GM18907 (cell line): ENCODE measurements around the gene GOLIM4.

Experiments used
- ATAC-seq: cut with Tn5 transposase; IDR thresholded peaks from one replicate; pipeline ENCODE4 v1.9.1; 2021; ENCODE audit warnings: mild to moderate bottlenecking, moderate library complexity; ENCODE audit not compliant: unreplicated experiment

Gene GOLIM4

DNA sequence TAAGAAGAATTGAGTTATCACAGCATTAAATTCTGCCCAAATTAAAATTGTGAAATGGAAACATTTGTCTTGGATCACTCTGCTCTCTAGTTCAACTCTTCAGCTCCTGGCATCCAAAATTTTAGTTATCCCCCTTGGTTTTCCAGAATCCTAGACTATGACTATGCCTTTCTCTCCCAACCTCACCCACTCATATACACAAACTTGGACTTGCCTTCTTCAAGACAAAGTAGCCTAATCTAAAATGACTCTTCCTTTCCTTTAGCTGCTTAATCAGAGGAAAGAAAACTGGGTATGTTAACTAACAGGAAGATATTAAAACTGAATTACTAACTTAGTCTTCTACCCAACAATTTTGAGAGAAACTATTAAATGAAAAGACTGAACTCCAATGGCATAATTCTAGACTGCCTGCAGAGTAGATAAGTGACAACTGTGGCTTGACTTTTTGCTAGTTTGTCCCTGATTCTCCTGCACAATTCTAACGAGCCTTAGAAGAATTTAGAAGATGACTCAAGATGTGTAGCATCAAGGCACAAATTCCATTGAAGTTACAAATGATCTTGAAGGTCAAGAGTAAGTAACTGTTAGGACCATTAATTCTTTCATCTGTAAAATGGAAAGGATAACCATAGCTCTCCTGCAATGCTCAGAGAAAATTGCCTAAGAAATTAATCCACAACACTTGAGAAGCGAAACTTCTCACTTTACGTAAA is 5.2 kb upstream of the GOLIM4 start:
- no peak for ATAC-seq

DNA sequence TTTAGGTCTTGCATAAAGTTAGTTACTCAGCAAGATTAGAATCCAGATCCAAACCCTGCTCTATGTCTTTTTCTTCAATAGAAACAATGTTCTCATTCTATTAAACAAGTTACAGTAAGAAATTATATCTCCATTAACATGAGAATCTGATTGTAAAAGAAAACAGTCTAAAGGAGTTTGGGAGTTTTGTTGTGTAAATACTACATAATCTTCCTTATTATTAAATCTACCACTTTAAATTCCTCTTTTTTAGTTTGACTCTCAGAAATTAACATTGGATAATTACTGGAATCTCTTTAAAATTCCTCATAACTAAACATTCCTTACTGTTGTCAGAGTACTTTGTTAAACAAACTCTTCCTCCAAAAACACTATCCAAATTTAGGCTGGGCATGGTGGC is 1.7 kb upstream of the GOLIM4 start:
- ATAC-seq: no peak

DNA sequence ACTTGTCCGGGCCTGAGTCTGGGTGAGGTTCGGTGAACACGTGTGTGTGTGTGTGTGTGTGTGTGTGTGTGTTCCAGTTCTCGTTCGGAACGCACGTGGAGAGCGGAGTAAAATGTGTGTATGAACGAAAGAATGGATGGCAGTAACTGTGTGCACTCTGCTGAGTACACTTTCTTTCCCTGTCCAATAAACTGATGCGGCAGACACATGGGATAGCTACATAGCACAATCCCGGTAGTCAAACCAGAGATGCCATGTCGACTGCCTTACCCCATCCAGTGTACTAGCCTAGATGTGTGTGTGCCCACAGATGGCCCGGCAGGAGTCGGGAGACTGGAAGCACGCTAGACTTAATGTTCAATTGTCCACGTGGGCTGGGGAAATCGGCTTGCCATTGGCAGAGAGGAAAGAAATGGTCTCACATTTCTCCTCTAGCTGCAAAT is 507 bp upstream of the GOLIM4 start:
- peak; percentile 6 for ATAC-seq

DNA sequence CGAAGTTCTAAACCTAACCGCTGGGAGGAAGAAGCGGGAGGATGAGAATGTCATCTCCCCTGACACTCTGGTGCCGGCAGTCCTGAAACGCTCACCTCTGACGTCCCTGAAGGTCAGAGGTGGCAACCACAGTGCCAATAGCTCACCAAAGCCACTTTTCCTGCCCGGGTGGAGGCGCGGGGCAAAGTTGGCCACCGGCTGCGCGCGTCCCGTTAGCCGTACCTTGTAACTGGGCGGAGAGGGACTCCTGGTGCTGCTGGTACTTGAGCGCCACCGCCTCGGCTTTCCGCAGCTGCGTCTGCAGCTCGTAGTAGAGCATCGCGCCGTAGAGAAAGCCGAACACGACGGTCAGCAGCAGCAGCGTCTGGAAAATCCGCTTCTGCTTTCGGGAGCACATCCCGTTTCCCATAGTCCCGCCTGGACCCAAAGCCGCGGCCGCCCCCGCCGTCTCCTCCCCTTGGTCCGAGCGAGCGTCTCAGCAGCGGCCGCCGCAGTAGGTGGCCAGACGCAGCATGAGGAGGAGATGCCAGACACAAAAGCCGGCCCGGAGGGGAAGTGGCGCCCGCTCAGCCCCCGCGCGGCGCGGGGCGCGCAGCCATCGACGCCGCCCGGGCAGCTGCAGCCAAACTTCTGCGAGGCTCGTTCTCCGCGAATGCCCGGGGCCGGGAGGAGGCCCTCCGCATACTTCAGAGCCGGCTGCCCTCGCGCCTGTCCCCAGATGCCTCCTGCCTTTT is 680 bp downstream of the GOLIM4 start:
- peak; percentile 55 for ATAC-seq

DNA sequence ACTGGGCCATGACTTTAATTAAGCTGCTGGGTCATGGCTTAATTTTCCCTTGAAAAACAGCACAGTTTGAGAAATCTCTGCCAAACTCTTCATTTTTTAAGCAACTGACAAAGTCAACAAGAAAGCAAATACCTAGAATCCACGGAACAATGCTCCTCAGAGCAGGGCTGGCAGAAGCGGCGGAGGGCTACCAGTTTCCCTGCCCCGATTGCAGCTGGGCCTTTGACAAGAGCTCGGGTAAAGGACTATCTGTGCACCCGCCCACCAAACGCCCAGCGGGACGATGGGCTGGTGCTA is 1.2 kb downstream of the GOLIM4 start:
- no peak for ATAC-seq

DNA sequence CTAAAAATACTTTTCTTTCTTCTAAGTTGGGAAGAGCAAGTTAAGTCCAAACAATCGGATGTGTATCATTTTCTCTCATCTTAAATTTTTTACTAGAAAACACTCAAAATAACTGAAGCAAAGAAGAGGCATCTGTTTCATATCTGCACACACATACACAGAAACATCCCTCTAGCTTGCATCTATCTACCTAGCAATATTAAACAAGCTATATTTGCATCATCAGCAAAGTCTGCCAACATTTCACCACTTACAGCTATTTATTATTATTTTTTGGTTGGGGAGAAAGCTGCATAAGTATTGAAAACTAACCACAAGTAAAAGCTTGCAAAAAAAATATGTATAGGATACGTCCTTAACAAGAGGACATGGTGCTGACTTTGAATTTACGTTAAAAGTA is 1.9 kb downstream of the GOLIM4 start:
- ATAC-seq: no peak

DNA sequence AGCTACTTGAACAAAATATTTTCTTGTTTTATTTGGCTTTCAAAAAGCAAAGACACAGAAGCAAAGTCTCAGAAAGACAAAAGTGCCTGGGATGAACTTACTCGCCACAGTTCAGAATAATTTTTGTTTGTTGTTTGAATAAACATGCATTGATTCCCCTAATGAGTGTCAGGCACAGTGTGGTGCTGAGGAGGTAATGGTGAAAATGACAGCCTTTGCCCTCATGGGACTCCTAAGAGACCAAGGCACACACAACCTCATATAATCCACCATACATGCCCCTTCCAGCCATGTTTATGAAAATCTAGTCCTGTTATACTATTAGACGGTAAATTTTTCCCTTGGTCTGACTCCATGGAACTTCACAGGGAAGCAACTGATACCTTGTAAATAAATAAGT is 2.5 kb downstream of the GOLIM4 start:
- no peak for ATAC-seq

DNA sequence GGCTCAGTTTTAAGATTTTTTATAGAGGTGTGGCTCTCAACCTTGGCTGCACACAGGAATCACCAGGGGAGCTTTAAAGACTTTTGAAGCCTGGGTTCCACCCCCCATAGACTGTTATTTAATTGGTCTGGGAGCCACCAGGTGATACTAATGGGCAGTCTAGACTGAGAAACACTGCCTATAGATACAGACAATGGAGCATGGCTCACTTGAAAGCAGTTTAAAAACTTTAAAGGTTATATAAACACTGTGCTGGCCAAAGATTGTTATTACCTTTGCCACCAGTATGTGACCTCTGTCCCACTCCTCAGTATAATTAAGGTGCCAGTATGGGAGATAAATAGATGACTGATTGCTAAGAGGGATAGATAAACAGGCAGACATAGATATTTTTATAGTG is 3.8 kb downstream of the GOLIM4 start:
- ATAC-seq: no peak

DNA sequence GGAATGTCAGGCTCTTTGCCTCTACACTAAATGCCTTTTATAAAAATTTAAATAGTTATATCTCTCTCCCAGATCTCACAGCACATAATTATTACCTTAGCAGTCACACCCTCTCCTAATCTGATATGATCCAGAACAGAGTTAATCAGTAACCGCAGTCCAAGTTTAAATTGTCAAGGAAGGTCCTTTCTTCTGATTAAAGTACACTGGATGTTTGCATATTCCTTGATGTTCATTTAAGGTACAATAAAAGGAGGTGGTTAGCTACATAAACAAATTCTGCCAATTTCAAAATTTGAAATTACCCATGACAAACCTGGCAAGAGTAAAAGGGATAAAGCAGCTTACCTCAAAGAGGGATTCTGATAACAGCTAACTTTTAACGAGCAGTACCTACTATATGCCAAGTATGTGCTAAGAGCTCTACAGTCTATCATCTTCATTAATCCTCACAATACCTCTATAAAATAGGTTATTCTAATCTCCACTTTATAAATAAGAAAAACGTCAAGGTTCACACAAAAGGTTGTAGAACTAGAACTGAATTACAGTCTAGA is 4.3 kb downstream of the GOLIM4 start:
- no peak for ATAC-seq

DNA sequence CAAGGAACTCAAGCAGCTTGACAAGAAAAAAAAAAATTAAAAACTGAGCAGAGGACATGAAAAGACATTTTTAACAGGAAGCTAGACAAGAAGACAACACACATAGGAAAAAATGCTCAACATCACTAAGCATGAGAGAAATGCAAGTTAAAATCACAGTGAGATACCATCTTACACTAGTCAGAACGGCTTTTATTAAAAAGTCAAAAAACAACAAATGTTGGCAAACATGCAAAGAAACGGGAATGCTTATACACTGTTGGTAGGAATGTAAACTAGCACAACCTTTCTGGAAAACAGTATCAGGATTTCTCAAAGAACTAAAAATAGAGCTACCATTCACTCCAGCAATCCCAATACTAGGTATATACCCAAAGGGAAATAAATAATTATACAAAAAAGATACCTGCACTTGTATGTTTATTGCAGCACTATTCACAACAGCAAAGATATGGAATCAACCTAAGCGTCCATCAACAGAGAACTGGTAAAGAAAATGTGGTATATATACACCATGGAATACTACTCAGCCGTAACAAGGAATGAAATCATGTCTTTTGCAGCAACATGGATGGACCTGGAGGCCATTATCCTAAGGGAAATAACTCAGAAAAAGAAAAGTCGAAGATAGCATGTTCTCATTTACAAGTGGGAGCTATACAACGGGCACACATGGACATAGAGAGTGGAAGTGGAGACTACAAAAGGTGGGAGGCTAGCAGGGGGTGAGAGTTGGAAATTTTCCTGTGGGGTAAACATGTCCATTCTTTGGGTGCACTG is 5.2 kb downstream of the GOLIM4 start:
- ATAC-seq: no peak

DNA sequence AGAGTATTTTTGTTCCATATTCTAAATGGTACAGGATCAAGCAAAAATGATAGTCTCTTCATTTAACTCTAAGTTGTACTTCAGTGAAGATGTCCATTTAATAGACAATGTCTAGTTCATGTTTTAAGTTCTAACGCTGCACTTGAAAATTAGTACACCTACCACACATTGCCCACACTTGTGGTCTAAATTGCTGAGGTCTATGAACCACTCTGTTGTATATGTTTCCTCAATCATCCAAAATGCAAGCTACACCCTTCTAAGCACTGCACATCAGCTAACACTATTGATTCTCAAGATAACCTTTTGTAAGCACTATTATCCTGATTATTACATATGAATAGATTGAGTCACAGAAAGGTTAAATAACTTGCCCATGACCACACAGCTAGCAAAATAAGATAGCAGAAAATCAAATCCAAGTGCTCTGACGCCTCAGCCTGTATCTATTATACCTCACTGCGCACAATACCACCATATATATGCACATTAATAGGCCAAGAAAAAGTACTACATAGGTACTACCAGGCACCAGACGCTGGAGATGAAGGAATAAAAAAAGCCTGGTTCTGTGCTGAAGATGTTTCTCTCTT is 6.4 kb downstream of the GOLIM4 start:
- no peak for ATAC-seq

DNA sequence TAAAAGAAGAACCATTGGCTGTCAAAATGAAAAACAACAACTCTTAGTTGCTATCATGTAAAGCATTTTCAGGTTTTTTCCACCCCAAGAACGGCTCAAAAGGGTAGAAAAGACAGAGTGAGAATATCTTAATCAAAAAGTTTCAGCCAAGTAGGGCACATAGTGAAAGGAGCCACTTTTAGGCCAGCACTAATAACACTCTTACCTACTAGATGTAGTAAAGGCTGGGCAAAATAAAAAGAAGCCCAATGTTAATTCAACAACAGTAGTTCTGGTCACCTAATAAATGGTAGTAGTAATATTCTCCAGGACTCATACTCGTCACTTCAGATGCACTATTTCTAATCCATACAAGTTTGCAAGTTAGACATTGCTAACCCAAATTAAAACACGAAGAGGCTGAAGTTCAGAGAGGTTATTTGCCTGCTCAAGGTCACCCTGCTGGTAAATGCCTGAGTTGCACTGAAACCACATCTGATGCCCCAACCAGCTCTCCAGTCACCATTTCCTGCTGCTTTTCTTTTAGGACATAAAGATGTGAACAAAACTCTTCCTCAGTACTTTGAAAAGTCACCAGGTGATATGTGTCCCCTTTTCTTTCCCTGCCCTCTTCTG is 7.5 kb downstream of the GOLIM4 start:
- peak; percentile 70 for ATAC-seq

DNA sequence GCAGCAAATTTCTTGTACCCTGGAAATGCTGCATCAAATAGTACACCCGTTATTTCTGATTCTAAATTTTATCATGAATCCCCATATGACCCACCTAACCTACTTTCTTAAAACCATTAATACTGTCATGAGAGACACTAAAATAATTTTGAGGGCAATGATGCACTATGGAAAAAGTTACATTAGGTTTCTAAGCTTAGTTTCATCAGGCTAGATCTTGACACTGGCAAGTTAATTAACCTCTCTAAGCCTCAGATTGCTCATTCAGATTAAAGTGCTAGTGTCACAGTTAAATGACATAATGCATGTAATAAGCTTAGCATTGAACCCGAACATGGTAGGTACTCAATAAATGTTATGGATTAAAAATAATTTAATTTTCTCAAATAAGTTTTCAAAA is 8.2 kb downstream of the GOLIM4 start:
- no peak for ATAC-seq

DNA sequence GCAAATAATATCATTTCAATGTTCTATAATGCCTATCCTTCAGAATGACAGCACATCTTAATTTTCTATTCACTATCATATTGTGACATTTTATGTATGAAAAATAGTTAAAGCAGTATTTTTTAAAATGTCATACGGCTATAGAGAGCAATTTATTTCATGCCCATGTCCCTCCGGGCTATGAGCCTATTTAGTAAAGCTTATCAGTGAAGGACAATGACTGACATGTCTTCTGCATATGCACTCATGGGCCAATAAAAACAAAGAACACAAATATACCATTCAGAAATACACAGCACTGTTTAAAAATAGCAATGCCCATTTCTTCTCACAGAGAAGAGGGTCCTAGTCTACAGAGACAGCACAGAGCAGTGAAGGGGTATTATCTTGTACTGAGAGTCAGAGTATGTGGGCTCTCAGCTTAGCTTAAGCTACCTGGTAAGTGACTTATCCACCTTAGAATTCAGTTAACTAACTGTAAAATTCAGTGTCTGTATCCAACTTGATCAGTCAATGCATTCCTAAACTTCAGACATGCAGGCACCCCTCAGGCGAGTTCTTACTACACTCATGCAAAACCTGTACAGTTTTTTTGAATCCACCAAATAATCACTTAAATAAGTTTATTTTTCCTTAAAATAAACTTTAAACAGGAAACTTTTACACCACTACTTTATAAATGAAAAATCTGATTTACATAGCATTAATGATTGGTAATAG is 9.0 kb downstream of the GOLIM4 start:
- no peak for ATAC-seq

DNA sequence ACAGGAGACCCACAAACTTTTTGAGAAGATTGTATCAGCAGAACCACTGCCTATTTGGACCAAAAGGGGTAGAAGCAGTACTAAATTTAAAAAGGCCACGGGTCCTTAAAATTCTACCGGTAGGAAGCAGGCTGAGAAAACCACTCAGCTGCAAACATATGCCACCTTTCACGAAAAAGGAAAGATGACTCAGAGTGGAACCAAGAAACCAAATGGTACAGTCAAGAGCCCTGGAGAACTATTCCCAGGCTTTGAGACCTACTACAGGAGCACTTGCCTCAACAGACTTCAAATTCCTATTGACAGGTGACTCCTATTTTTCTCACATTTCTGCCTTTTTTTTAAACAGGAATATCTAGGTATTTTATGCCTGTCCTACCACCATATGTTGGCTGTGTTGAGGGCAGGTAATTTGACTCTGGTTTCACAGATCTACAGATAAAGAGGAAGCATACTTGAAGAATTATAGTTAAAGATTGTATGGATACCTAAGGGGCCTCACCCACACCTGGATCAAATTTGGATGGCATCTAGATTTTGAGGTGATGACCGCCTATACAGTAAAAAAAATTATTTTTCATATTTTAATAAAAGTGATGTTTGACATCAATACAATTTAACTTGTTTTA is 10.1 kb downstream of the GOLIM4 start:
- ATAC-seq: peak; percentile 77

DNA sequence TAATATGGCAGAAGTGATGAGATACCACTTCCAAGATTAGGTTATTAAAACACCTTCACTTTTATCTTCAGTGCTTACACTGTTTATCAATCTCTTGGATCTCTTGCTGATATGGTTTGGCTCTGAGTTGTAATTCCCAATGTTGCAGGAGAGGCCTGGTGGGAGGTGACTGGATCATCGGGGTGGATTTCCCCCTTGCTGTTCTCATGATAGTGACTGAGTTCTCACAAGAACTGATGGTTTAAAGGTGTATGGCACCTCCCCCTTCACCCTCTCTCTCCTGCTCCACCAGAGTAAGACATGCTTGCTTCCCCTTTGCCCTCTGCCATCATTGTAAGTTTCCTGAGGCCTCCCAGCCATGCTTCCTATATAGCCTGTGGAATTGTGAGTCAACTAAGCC is 11.8 kb downstream of the GOLIM4 start:
- ATAC-seq: no peak

DNA sequence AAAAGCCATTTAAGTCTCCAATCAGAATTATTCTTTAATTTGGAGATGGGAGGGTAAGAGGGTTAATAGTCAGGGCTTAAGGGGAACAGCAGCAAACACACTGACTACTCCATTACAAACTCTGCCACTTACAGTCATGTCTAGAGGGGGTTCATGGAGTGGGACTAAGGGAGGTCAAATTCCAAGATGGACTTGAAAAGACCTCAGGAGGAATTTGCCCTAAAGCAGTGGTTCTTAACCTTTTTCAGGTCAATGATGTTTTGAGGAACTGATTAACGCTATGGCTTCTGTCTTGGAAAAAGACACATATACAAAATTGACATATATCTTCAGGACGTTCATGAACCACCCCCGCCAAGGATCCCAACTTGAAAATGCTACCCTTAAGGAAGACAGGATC is 13.9 kb downstream of the GOLIM4 start:
- ATAC-seq: no peak

DNA sequence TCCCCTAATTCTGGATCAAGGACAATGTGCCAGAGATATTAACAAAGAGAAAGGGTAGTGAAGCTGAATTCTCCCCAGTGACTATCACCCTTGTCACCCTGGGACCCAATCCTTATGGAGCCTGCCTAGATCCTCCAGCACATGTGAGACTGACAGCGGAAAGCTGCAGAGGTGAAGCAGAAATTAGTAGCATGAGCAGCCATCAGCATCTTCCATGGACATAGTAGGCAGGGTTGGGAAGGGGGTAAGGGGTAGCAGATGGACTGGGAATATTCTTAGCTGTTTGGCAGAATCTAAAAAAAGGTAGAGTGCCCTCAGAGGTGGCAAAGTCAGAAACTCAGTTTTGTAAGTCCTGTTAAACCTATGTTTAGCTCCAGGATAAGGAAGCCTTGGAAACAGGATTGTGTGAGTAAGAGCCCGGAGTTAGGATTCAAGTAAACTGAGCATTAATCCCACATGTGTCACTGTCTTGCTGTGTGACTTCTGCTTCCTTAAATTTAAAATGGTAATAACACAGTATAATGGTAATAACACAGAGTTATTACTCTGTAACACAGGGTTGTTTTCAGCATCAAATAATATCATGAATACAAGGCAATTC is 14.5 kb downstream of the GOLIM4 start:
- no peak for ATAC-seq

DNA sequence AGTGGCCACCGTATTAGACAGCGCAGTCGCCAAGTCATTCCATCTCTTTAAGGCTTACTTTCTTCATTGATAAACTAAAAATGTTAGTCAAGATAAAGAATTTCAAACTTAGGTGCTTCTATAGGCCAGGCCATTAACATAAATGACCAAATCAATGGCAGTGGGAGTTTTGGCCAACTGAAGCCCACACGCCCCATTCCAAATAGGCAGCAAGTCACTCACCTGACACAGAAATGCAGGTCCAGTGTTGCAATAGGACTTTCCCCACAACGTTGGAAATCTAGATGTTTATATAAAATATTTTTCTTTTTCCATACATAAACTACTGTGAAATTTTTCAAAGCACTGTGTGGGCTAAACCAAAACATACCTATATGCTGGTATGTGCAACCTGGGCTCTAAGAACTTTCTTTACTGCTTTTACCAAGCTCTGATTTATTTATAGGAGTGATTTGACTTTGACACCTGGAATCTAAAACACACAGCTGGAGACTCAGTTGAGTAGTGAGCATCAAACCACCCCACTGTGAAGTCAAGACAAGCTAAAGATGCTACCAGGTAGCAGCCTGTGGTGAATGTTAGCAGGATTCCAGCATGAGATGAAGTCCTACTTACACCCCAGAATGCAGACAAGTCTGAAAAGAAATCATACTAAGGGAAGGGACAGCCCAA is 15.1 kb downstream of the GOLIM4 start:
- no peak for ATAC-seq
